Measurements from ENCODE around the gene KCTD3. TPM values are rescaled to one million over a fixed set of nuclear protein-coding genes. Genes with fewer than 3 reads are reported as not detected.
A peak's percentile ranks its signal among the peaks of the same experiment; 100 is the strongest.

KCTD3 gene
- total RNA-seq, 1 experiment from 2014 or later, result 23.2 TPM

DNA sequence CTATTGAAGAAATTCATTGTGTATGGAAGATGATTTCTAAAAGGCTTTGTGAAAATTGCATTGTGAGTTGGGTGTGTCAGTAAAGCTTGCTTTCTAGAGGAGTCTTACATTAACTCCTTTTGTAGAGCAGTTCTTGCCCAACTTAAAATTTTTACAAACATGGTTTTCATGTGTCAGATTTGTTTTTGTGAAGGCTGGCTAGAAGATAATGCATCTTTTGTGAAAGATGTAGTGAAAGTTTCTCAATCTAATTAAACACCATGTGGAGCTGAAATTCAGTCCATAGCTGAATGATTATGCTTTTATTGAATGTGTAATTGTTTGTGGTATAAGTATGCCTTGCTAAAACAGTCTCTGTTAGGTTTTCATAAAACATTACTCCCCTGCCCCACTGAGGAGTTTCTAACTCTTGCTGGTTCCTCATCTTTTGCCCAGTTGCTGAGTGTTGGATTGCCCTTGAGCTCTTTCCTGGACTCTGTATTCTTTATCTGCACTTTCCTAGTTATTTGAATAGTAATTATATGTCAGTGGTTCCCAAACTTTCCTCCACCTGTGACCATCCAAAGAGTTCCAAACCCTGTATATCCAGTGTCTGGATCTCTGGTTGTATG lies 38.0 kb downstream of the KCTD3 start:
- DNase-seq (ENCODE audit: low read depth), result no peak

DNA sequence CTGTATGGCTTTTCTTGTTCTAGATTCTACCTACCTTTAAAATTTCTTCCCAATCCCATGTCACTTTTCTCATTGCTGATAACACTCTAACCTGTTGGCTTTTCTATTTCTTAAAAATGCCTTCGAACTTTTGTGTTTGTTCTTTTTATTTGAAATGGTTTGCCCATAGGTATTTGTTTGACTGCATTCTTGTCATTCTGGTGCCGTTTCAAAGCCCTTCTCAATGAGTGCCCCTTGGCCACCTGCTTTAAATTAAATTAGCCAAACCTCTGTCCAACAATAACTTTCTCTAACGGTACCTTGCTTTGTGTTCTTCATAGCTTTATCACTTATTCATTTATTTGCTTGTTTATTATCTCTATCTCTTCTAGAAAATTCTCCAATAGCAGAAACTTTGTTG lies 38.9 kb downstream of the KCTD3 start:
- DNase-seq (ENCODE audit: low read depth), result no peak

DNA sequence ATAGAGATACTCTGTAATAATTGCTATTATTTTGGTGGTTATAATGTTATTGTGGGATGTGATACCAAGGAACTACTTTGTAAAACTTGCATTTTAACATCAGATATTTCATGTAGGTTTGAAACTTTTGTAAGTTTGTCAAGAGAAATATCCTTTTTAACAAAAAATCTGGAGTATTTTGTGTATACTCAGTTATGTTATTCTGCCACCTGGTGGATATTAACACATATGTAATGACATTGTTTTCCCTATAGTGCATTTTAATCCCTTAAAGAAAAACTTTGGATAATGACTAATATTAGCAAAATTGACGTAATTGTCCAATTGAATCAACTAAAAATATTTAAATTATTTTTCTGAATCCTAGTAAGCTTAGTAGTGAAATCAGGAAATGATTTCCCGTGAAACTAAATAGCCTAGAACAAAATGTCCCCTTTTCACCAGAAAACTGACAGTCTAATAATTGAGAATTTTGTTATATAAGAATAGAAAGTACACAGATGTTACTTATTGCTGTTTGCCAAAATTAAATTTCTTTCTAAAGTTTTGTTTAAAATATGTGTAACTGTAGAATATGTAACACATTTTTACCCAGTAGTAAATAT lies 39.6 kb downstream of the KCTD3 start:
- no peak for DNase-seq (ENCODE audit: low read depth)

DNA sequence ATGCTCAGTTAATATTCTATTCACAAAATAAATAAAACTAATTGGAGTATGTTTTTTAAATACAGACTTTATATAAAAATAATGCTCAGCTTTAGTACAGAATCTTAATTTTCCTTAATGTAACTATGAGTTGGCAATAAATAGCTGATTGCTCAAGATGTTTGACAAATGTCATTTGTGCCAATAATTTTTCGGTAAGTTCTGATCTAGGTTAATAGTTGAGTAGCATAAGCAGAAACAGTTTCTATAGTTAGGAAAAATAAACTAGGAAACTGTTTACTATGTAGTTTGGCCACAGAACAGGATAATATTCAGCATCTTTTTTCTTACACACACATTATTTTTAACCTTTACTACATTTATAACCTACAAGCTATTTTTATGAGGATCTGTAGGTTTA lies 40.3 kb downstream of the KCTD3 start:
- no peak for DNase-seq (ENCODE audit: low read depth)

DNA sequence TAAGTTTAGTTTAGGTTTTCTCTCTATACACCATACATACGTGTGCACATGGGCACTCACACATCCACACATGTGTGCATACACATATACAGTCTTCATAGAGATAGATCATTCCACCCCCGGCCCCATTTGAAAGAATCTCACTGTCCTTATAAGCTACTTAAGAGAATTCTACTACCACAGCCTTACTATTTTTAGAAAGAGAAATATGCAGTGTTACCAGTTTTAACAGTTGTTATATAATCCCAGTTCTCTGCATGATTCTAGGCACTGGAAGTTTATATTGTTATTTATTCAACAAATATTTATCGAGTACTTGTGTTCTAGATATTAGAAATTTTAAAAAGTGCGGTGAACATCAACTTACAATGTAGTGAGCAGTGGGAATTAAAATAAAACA lies 41.5 kb downstream of the KCTD3 start:
- DNase-seq (ENCODE audit: low read depth), result no peak

DNA sequence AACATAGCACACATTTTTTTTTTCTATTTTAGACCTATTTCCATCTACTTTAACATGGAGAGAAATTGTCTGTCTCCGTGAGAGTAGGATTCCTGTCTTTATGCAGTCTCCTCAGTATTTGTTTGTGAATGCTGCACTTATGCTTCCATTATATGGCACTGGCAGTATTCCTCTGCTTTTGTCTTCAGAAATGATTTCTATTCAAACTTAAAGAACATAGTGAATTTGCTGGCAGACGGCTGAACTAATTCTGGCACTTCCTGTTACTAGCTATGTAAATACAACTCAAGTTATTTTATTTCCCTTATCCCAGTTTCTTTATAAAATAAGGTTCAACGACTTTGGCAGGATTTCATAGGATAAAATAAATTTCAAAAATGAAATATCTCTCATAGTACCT lies 45.3 kb downstream of the KCTD3 start:
- no peak for DNase-seq (ENCODE audit: low read depth)

DNA sequence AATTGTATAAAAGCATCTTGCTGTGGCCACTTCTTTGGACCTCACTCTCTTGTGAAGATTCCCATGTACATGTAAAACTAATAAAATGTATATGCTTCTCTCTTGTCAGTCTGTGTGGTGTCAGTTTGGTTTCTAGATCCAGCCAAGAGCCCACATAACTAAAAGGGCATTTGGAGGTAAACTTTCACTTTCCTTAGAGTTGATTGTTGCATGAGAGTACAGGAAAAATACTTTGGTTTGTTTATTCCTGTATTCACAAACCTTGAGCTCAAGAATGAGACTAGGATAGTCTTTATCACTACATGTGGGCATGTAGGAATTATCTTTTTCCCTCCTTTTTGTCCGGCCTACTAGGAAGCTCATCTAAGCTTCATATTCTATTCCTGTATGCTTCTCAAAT lies 50.9 kb downstream of the KCTD3 start:
- no peak for DNase-seq (ENCODE audit: low read depth)

DNA sequence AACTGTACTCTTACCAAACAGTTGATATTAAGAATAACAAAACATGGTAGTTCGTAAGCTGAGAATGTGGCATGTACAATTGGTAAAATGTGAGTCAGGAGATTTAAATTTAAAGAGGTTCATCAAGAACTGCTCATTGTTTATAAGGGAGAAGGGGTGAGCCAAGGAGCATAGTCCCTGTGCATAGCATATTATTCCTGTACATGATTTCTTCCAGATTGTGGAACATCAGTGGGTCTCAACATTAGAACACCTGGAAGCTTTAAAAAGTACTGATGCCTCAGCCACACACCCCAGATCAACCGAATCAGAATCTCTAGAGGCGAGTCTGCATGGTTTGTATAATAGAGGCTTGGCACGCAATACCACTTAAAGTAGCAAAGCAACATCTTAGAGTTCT lies 56.1 kb downstream of the KCTD3 start:
- DNase-seq (ENCODE audit: low read depth), result no peak

DNA sequence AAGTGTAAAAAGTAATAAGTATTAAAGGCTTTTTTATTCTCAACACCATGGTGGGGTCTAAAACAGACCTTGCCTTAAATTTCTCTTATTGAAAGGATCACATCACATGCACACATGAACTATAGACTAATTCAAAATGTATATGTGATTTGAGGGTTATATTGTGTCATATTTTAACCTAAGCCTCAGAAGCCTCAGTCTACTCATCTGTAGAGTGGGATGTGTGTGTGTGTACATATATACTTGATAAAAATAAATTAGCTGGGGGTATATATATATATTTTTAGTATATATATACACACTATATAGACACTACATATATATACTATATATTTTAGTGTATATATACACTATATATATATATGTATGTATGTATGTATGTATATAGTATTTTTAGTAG lies 58.8 kb downstream of the KCTD3 start:
- DNase-seq (ENCODE audit: low read depth), result no peak

DNA sequence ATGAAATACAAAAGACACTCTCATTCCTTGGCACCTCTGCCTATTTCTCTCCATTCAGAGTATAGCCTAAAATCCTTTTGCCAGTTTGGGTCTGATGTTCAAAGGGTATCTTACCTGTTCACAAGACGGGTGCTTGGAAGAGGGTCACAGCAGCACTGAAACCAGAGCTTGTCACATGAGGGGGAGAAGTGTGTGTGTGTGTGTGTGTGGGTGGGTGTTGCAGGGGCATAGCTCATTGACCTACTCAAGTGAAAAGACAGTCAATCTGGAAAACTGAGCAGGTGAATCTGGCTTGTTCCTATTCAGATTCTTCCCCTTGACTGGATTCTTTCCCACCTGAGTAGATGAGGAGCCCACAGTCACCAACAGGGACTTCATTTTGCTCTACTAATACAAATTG lies 63.9 kb downstream of the KCTD3 start:
- no peak for DNase-seq (ENCODE audit: low read depth)

DNA sequence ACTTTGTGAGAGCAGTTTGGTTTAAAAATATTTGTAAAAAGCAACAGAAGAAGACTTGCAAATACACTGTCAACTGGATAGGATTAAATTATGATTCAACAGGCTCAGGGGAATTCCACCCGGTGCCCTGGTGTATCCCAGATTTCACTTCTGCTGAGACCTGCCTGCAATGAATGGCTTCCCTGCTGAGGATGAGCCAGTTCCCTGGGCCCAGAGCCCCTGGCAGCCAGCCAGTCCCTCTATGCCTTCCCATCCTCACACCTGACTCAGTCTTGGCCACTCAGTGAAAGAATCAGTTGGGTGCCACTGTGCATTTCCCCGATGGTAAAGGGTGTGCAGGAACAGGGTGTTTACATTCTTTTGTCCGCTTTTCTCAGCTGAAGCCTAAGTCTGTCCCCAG lies 64.4 kb downstream of the KCTD3 start:
- peak; percentile 66 for DNase-seq (ENCODE audit: low read depth)

DNA sequence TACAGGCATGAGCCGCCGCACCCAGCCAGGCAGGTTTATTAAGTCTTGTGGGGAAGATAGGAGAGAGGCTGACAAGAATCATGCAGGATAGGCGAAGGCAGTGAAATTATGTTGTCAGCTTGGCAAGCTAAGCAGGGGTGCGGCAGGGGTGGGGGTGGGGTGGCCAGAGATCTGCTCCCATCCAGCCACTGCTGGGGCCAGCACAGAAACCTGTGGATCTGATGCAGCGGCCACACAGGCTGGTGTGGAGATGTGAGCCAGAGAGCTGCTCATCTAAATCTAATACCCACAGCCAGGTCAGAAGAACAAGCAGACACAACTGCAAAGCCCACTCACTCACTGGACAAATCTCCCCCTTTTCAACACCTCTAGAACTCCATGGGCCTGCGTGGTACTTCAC lies 68.7 kb downstream of the KCTD3 start:
- no peak for DNase-seq (ENCODE audit: low read depth)

DNA sequence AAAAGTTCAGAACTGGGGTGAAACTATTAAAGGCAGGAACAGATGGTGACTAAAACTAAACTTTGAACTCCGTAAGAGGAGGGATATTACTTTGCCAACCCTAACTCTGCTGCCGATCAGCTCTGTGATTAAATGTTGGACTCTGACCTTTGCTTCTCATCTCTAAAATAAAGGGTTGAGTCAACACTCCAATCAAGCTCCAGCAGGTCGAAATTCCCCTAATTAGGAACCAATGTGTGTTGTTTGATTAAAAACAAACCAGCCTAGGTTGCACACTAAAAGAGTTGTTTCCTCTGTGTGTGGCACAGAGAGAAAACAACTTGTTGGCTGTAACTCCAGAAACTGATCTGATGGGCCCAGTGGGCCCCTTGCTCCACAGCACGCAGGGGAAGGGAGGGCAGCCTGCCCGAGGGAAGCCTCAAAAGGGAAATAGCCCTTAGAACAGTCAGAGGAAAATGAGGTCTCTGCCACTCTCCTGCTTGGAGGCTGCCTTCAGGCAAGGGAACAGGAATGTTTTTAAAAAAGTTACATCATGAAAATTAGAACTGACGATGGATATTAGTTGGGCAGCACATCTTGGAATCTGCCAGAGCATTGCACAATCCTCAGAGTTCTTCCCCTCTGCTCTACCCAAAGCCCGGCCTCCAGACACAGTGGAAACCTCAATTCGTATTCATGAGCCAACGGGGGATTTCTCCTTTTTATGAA lies 69.3 kb downstream of the KCTD3 start:
- DNase-seq (ENCODE audit: low read depth), result no peak

DNA sequence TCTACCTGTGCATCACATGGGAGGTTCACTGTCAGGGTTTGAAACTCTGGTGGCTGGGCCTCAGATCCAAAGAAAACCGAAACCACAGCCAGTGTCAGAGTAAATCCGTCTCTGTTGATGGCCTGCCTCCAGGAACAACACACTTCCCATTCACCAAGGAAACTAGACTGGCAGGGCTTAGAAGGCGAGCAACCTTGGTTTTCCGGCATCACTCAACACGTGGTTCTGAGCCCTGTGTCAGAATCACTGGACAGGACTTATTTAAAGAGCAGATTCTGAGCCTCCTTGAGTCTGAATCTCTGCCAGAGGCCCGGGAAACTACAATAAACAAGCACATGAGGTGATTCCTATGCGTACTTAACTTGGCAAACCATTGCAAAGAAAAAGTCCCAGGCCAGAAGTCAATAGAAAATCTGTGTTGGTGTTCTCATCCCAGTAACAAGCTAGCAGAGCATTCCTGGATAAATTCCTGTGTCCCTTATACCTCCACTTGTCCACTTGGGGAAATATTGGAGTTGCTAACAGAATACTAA lies 70.0 kb downstream of the KCTD3 start:
- DNase-seq (ENCODE audit: low read depth), result peak; percentile 13

DNA sequence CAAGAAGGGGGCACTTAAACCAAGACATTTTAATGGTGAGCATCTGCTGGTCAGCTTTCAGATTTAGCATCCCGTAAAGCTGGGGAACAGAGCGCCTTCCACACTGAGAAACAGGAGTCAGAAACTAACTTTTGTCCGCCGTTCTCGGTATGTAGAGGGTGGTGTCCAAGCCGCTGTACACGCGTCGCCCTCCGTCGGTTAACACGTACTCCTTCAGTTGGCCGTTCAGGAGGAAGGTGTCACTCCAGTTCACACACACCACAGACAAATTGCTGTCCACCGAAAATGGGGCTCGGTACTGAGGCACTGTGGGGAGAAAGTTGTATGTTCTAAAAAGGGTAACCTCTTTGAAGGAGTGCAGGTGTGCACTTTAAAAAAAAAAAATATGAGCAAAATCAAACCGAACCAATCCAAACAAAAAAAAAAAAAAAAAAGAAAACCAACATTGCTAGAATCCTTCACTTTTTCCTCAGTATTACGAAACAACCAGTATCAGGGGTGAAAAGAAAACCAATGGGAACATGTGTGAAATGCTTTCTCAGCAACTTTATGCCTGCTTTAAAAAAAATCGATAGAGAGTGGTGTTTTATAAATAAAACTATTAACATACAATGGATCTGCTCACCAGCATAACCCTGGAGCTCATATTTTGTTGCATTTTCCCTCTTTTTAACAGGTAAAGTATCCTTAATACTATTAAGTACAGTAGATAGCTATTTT lies 73.5 kb downstream of the KCTD3 start:
- no peak for DNase-seq (ENCODE audit: low read depth)

DNA sequence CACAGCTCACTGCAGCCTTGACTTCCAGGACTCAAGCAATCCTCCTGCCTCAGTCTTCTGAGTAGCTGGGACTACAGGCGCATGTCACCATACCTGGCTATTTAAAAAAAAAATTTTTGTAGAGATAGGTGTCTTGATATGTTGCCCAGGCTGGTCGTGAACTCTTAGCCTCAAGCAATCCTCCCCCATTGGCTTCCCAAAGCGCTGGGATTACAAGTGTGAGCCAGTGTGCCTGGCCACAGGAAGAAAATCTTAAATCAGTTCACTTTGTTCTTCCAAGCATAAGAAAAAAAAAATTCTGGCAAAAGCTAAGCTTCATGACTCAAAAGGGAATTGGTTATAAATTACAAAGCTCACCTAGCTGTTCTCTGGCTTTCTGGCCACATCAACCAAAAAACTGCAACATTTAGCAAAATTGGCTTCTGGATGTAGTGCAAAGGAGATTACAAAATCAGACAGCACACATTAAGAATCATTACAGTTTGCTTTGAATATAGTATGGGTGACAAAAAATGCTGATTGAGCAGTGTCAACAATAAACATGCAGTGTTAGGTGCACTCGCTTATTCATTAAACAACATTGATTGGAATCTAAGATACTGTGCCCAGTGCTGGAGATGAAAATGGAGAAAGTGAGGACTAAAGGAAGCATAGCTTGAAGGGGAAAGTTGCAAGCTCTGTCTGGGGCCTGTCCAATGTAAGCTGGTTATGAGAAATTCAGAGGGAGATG lies 76.7 kb downstream of the KCTD3 start:
- DNase-seq (ENCODE audit: low read depth), result no peak

DNA sequence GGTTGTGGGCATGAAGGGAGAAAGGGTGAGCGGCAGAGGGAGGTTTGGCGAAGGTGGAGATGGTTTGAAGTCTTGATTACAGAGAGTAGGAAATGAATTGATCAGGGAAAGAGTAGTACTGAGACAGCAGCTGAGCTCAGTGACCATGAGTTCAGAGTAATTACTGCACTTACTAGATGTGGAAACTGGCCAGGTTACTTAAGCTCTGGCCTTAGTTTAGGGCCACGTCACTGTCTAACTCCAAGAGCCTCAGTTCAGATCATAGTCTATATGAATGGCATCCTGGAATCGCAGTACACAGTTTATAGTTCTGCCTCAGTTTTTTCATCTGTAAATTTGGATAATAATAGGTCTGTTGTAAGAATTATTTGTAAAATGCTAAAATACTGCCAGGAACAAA lies 78.1 kb downstream of the KCTD3 start:
- DNase-seq (ENCODE audit: low read depth), result no peak

DNA sequence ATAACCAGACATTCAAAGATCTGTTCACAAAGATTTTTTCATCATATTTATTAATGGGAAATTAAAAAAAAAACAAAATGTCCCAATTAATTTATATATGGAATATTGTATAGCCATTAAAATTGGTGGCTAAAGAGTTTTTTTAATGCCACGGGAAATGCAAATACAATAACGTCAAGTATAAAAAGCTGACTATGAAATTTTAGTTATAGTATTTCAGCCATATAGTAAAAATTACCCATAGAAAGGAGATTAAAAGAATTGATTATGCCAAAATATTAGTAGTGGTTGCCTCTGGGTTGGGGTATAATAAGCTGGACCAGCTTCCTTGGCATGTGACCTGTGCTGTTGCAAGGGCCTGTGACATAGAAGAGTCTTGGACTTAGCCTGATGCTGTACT lies 78.8 kb downstream of the KCTD3 start:
- DNase-seq (ENCODE audit: low read depth), result no peak

DNA sequence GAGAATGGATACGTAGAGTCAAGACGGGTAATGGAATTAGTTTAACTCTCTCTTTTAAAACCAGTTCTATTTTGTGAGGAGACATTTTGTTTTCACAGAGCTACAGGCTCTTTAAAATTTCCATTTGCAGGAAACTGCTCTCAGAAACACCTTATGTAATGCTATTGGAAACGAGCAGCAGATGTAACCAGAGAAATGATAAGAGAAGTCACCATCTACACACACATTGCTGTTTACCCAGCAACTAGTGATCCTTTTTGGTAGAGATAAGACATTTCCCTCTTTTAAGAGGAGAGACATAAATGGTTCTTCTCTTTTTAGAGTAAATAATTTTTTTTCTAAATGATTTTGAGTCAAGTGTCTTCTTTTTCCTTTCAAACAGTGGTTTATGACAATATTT lies 80.6 kb downstream of the KCTD3 start:
- no peak for DNase-seq (ENCODE audit: low read depth)

DNA sequence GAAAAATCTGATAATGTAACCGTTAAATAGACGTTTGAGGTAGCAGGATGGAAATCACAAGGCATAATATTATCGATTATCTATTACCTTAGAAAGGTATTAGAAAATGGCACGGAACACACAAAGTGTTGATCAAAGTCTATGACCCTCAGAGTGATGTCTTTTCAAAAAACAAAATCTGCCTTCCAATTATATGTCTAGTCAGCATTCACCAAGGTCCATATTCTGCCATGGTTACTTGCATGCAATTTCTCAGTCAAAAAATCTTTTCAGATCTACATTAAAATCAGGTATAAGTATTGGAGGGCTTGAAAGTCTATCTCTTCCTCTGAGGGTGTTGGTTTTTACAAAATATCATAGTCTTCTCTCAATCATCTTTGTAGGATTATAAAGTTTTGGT lies 81.9 kb downstream of the KCTD3 start:
- no peak for DNase-seq (ENCODE audit: low read depth)

DNA sequence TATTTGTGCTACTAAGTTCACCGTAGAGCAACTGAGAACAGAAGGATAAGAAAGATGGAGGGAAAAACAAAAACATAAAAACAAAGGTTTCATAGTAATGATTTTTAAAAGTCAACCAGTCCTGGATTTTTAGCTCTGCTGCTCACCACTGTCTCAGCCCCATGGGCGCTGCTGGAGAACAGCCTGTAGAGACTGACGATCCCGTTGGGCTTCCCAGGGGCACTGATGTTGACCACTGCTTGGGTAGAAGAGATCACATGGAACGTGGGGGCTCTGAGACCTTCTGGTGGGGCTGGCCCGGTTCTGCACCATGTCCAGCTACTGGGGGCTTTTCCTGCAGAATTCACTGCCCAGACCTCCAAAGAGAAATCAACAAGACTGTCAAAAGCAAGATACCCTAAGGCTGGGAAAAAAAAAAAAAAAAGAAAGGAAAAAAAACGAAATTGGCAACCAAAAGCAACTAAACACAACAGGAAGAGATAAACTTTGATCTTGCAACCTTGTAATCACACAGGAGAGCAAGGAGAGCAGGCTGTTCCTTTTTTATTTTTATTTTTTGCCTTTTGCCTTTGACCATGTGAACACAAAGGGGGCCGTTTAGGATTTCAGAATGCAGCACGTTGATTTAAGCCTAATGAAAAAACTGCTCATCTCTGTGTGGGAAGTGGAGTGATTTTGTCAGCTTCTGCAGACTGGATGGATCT lies 83.5 kb downstream of the KCTD3 start:
- no peak for DNase-seq (ENCODE audit: low read depth)

All from HT1080 (cell line).